Fibroblast of lung (primary cell): ENCODE measurements around the gene DET1. TPM values are rescaled to one million over a fixed set of nuclear protein-coding genes. Genes with fewer than 3 reads are reported as not detected.

Experiments
- DNase-seq, 2 donors: peaks; one replicate each; pipeline versions ENCODE4 v3.0.0 to v3.0.0-alpha.2; 2010; ENCODE audit warnings: low read depth in 2 of 2
- H2AFZ ChIP-seq: 2 replicates; pipeline ENCODE4 v1.5.1; 2012; ENCODE audit warnings: low read length, control low read depth, inconsistent platforms
- H3K27ac ChIP-seq: 2 replicates; pipeline ENCODE4 v1.5.1; 2011; ENCODE audit warnings: low read length, control low read depth; ENCODE audit not compliant: insufficient read depth
- H3K27me3 ChIP-seq: 2 replicates; pipeline ENCODE4 v1.5.1; 2011; ENCODE audit warnings: mild to moderate bottlenecking, low read length; ENCODE audit not compliant: control insufficient read depth, insufficient read depth
- H3K36me3 ChIP-seq: 2 replicates; pipeline ENCODE4 v1.5.1; 2011; ENCODE audit warnings: low read length; ENCODE audit not compliant: control insufficient read depth, insufficient read depth
- H3K4me1 ChIP-seq: 2 replicates; pipeline ENCODE4 v1.5.1; 2011; ENCODE audit warnings: low read length; ENCODE audit not compliant: control insufficient read depth, insufficient read depth; ENCODE audit errors: extremely low read depth
- H3K4me2 ChIP-seq: 2 replicates; pipeline ENCODE4 v1.5.1; 2011; ENCODE audit warnings: low read length, control low read depth; ENCODE audit not compliant: insufficient read depth; ENCODE audit errors: extremely low read depth
- H3K4me3 ChIP-seq, 4 experiments: fragments of 200-600 bp in 1 of 4; sonication (generic) in 1 of 4; replicated peaks in 1 of 4; 2 replicates each; pipeline ENCODE4 v1.5.1; 2011 to 2016; ENCODE audit warnings: low read length in 4 of 4, low read depth in 3 of 4, mild to moderate bottlenecking in 3 of 4, control low read depth in 2 of 4, inconsistent platforms in 1 of 4, mixed read lengths in 1 of 4; ENCODE audit not compliant: insufficient read depth in 1 of 4; ENCODE audit errors: control extremely low read depth in 1 of 4
- H3K79me2 ChIP-seq: 2 replicates; pipeline ENCODE4 v1.5.1; 2012; ENCODE audit warnings: mild to moderate bottlenecking, low read length, inconsistent platforms; ENCODE audit not compliant: control insufficient read depth, insufficient read depth
- H3K9ac ChIP-seq: 2 replicates; pipeline ENCODE4 v1.5.1; 2011; ENCODE audit warnings: mild to moderate bottlenecking, low read length, control low read depth; ENCODE audit not compliant: insufficient read depth
- H3K9me3 ChIP-seq: 2 replicates; pipeline ENCODE4 v1.5.1; 2012; ENCODE audit warnings: low read depth, low read length; ENCODE audit not compliant: control insufficient read depth, insufficient read depth
- H4K20me1 ChIP-seq: 2 replicates; pipeline ENCODE4 v1.5.1; 2011; ENCODE audit warnings: low read length; ENCODE audit not compliant: control insufficient read depth, insufficient read depth; ENCODE audit errors: extremely low read depth
- CTCF ChIP-seq, 2 donors: IDR thresholded peaks in 1 of 2; conservative IDR thresholded peaks in 1 of 2; 1 replicate in 1 of 2; 2 replicates in 1 of 2; pipeline ENCODE4 v1.5.1; 2011 to 2012; ENCODE audit warnings: low read length in 2 of 2, control low read depth in 1 of 2, inconsistent platforms in 1 of 2, low read depth in 1 of 2, mild to moderate bottlenecking in 1 of 2
- EZH2 ChIP-seq: IDR thresholded peaks from 2 replicates; pipeline ENCODE4 v1.5.1; 2012; ENCODE audit warnings: low read length, control low read depth, mild to moderate bottlenecking; ENCODE audit errors: missing control alignments
- polyA plus RNA-seq, 2 donors: library from polyadenylated mRNA; depleted of rRNA in 1 of 2; stranded (reverse) in 1 of 2; unstranded in 1 of 2; fragments of >200 nt; gene quantifications; 2 replicates each; pipeline ENCODE4 v1.2.1, GENCODE V29; 2011 to 2012; ENCODE audit warnings: missing spikeins in 1 of 2
- total RNA-seq: library from RNA; depleted of rRNA; stranded (reverse); fragments of >200 nt; gene quantifications from 2 replicates; pipeline ENCODE4 v1.2.1, GENCODE V29; 2014

Gene DET1
- total and polyA plus RNA-seq, 2 donors (not counting 1 experiment from before 2014, with no cell fraction given): 6.4 to 8.9 TPM

DNA sequence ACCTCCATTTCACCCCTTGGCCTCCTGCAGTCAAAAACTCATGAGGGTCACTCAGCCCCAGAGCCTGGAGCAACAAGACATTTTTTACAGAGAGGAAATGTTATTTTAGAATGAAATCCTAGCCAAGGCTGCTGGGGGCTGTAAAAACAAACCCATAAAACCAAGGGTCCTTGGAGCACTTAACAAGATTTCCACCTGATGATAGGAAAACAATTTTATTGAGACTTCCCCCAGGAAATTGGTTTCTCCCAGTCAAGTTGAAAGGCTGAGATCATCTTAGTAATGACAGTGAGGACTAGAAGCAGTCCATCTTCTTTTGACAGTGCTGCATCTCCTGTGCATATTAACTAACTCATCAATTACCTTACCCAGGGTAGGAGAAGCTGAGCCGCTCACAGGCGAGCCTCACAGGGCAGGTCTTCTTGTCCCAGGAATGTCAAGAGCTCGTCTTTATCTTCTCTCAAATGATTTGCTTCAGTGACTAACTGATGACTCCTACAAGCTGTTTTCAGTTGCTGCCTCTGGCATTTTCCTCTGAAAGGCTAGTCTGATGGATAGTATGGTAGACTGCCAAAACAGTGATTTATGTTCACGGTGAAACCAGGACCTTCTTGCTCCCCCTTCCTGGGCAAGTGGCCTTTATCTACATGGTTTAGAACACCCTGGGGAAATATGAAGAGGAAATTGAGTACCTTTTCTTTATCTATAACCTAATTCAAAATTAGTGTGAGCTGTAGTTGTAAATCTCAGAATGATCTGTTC, 40.1 kb upstream of the DET1 start:
- H3K4me2 ChIP-seq: no peak overlapping the region
- no peaks in the 10 kb centered on the region for H3K27me3 ChIP-seq
- H3K9me3 ChIP-seq: no peaks in the 10 kb centered on the region
- no peaks in the 10 kb centered on the region for H4K20me1 ChIP-seq
- H3K36me3 ChIP-seq: no peaks in the 10 kb centered on the region
- no peak overlapping the region for H3K4me3 ChIP-seq
- no peak overlapping the region for H2AFZ ChIP-seq
- DNase-seq: peak in 1 of 2 donors; percentile 42
- no peaks in the 10 kb centered on the region for H3K79me2 ChIP-seq
- H3K27ac ChIP-seq: no peak overlapping the region
- no peaks in the 10 kb centered on the region for H3K4me1 ChIP-seq
- no peak for TF ChIP-seq EZH2
- no peak for TF ChIP-seq CTCF (conservative IDR thresholded peaks at IDR 0.05 in 1 of 2, IDR thresholded peaks at IDR 0.05 in 1 of 2; ENCODE audit: low read depth in 1 of 2, low read length in 2 of 2)
- no peak overlapping the region for H3K9ac ChIP-seq

- no peaks in the 10 kb centered on the region for H3K36me3 ChIP-seq
- H3K4me3 ChIP-seq: no peak overlapping the region
- H3K4me2 ChIP-seq: no peak overlapping the region
- no peak overlapping the region for H3K9ac ChIP-seq
- H3K9me3 ChIP-seq: no peaks in the 10 kb centered on the region
- H3K27ac ChIP-seq: no peak overlapping the region
- H3K4me1 ChIP-seq: no peaks in the 10 kb centered on the region
- no peaks in the 10 kb centered on the region for H4K20me1 ChIP-seq
- TF ChIP-seq EZH2 (no peak), CTCF (conservative IDR thresholded peaks at IDR 0.05 in 1 of 2, IDR thresholded peaks at IDR 0.05 in 1 of 2; ENCODE audit: low read depth in 1 of 2, low read length in 2 of 2) (no peak)
- H3K27me3 ChIP-seq: no peaks in the 10 kb centered on the region
- H2AFZ ChIP-seq: no peak overlapping the region
- no peak for DNase-seq
- H3K79me2 ChIP-seq: no peaks in the 10 kb centered on the region
These were observed 34.1 kb upstream of the DET1 start for GRCh38 chr15:88580532-88580931.

GRCh38 chr15:88579322-88579721, 32.8 kb upstream of the DET1 start:
- Histone ChIP-seq H3K79me2 (no peaks in the 10 kb centered on the region), H2AFZ (no peak overlapping the region), H3K4me3 (no peak overlapping the region), H3K36me3 (no peaks in the 10 kb centered on the region), H3K4me1 (no peaks in the 10 kb centered on the region), H4K20me1 (no peaks in the 10 kb centered on the region), H3K27me3 (peaks cover 3% of the 10 kb centered on the region), H3K9me3 (no peaks in the 10 kb centered on the region), H3K9ac (no peak overlapping the region), H3K4me2 (no peak overlapping the region), H3K27ac (no peak overlapping the region)
- no peak for TF ChIP-seq CTCF (conservative IDR thresholded peaks at IDR 0.05 in 1 of 2, IDR thresholded peaks at IDR 0.05 in 1 of 2; ENCODE audit: low read depth in 1 of 2, low read length in 2 of 2)
- TF ChIP-seq EZH2: no peak
- no peak for DNase-seq
